IPS DF 4.7 (cell line): Measurements from ENCODE around the gene JAKMIP1.
"Not testable (repeated sequence)": the region's sequence is repeated elsewhere in the genome, so short reads cannot be mapped to it uniquely, and the experiment has no call there.

Experiments
- DNase-seq: peaks from one replicate; pipeline ENCODE4 v3.0.0-alpha.2; 2013; ENCODE audit warnings: low spot score; ENCODE audit errors: extremely low read depth

The JAKMIP1 gene

GRCh38 chr4:6147441-6147840 is 52.9 kb downstream of the JAKMIP1 start:
- no peak for DNase-seq

GRCh38 chr4:6143603-6144181 is 56.7 kb downstream of the JAKMIP1 start:
- DNase-seq, result no peak

- no peak for DNase-seq
These were observed 57.3 kb downstream of the JAKMIP1 start for GRCh38 chr4:6142935-6143602.

GRCh38 chr4:6142511-6142910 is 57.8 kb downstream of the JAKMIP1 start:
- no peak for DNase-seq

GRCh38 chr4:6141554-6141953 is 58.8 kb downstream of the JAKMIP1 start:
- no peak for DNase-seq

- not testable (repeated sequence) for DNase-seq
These were observed 59.3 kb downstream of the JAKMIP1 start for GRCh38 chr4:6141021-6141420.

- no peak for DNase-seq
These were observed 62.6 kb downstream of the JAKMIP1 start for GRCh38 chr4:6137747-6138135.

GRCh38 chr4:6137027-6137746 is 63.2 kb downstream of the JAKMIP1 start:
- DNase-seq, result no peak

GRCh38 chr4:6134612-6135220 is 65.6 kb downstream of the JAKMIP1 start:
- DNase-seq, result no peak

- no peak for DNase-seq
These were observed 67.6 kb downstream of the JAKMIP1 start for GRCh38 chr4:6132716-6133115.

GRCh38 chr4:6128221-6128850 is 72.0 kb downstream of the JAKMIP1 start:
- no peak for DNase-seq

GRCh38 chr4:6126971-6127745 is 73.2 kb downstream of the JAKMIP1 start:
- DNase-seq, result no peak

- no peak for DNase-seq
These were observed 75.2 kb downstream of the JAKMIP1 start for GRCh38 chr4:6125103-6125651.

- no peak for DNase-seq
These were observed 75.8 kb downstream of the JAKMIP1 start for GRCh38 chr4:6124386-6125102.

GRCh38 chr4:6123976-6124375 is 76.4 kb downstream of the JAKMIP1 start:
- DNase-seq, result no peak

GRCh38 chr4:6123541-6123940 is 76.8 kb downstream of the JAKMIP1 start:
- no peak for DNase-seq

- no peak for DNase-seq
These were observed 77.2 kb downstream of the JAKMIP1 start for GRCh38 chr4:6123116-6123515.

GRCh38 chr4:6122496-6122895 is 77.9 kb downstream of the JAKMIP1 start:
- no peak for DNase-seq

- DNase-seq, result no peak
These were observed 78.4 kb downstream of the JAKMIP1 start for GRCh38 chr4:6121941-6122340.

- no peak for DNase-seq
These were observed 79.0 kb downstream of the JAKMIP1 start for GRCh38 chr4:6121276-6121850.
